Measurements from ENCODE around the gene ADAMTS10. TPM values are rescaled to one million over a fixed set of nuclear protein-coding genes. Genes with fewer than 3 reads are reported as not detected.

Gene ADAMTS10
- total RNA-seq, 1 experiment from 2014 or later: 10.2 TPM

GRCh38 chr19:8614455-8614854 is 3.9 kb upstream of the ADAMTS10 start (continued):
- TF ChIP-seq EZH2phosphoT487 (IDR thresholded peaks at IDR 0.05; ENCODE audit: borderline replicate concordance): no peak

DNA sequence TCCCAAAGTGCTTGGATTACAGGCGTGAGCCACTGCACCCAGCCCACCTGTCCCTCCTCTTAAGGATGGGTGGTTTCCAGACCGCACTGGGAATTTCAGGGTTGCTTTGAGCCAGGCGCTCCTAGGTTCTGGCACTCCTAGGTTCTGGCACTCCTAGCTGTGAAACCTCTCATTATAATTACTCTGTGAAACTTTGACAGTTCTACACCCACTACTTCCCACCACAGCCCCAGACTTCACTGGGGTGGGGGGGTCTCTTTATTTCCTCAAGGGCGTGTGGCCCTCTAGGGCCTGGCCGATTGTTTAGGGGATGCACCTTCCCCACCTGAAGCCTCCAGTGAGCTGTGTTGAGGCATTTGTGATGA is 2.3 kb upstream of the ADAMTS10 start:
- no peak for ATAC-seq
- POLR2A ChIA-PET: no interaction called here
- intact Hi-C loops (cut with micrococcal nuclease): no loop called here
- H2AFZ ChIP-seq (ENCODE audit: low read depth, low read length, poor library complexity, severe bottlenecking): no peak overlapping the region
- H3K27ac ChIP-seq (ENCODE audit: low read depth, low read length): no peak overlapping the region
- H3K4me1 ChIP-seq (ENCODE audit: control insufficient read depth in 1 of 2, insufficient read depth in 2 of 2, low read length in 2 of 2): peaks cover 10 to 41% of the 10 kb centered on the region in 2 experiments
- H3K9me3 ChIP-seq (ENCODE audit: control insufficient read depth in 1 of 2, insufficient read depth in 1 of 2, low read depth in 1 of 2, low read length in 2 of 2): no peaks in the 10 kb centered on the region
- H3K9me2 ChIP-seq (ENCODE audit: insufficient read depth): no peaks in the 10 kb centered on the region
- H3K36me3 ChIP-seq (ENCODE audit: control insufficient read depth in 1 of 2, insufficient read depth in 2 of 2, low read length in 2 of 2): no peaks in the 10 kb centered on the region
- DNase-seq (ENCODE audit: low read depth, low spot score): no peak
- H3K4me2 ChIP-seq (ENCODE audit: low read length): no peak overlapping the region
- H3K4me3 ChIP-seq (replicated peaks in 1 of 2; ENCODE audit: low read depth in 1 of 2, low read length in 2 of 2): no peak overlapping the region
- TF ChIP-seq YY1 (IDR thresholded peaks at IDR 0.05; ENCODE audit: extremely low read depth, insufficient replicate concordance, low read depth, low read length) (no peak), ZFX (IDR thresholded peaks at IDR 0.05) (no peak), FOSL1 (IDR thresholded peaks at IDR 0.05; ENCODE audit: low read depth) (no peak)
- TF ChIP-seq, protein P1, sequence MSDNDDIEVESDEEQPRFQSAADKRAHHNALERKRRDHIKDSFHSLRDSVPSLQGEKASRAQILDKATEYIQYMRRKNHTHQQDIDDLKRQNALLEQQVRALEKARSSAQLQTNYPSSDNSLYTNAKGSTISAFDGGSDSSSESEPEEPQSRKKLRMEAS (IDR thresholded peaks at IDR 0.05): no peak
- TF ChIP-seq, protein P2, sequence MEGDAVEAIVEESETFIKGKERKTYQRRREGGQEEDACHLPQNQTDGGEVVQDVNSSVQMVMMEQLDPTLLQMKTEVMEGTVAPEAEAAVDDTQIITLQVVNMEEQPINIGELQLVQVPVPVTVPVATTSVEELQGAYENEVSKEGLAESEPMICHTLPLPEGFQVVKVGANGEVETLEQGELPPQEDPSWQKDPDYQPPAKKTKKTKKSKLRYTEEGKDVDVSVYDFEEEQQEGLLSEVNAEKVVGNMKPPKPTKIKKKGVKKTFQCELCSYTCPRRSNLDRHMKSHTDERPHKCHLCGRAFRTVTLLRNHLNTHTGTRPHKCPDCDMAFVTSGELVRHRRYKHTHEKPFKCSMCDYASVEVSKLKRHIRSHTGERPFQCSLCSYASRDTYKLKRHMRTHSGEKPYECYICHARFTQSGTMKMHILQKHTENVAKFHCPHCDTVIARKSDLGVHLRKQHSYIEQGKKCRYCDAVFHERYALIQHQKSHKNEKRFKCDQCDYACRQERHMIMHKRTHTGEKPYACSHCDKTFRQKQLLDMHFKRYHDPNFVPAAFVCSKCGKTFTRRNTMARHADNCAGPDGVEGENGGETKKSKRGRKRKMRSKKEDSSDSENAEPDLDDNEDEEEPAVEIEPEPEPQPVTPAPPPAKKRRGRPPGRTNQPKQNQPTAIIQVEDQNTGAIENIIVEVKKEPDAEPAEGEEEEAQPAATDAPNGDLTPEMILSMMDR (IDR thresholded peaks at IDR 0.05 in 2 of 3, conservative IDR thresholded peaks at IDR 0.05 in 1 of 3; ENCODE audit: borderline replicate concordance in 1 of 3, insufficient read depth in 1 of 3, low read depth in 2 of 3, low read length in 2 of 3): no peak
- RAD21 ChIA-PET (ENCODE audit: low non-redundant PET in 1 of 2, low total read pairs in 2 of 2, uncharacterized antibody in 2 of 2, unreplicated experiment in 2 of 2): no interaction called here
- H3K27me3 ChIP-seq (ENCODE audit: insufficient read depth, low read length): no peaks in the 10 kb centered on the region
- H3K9ac ChIP-seq (ENCODE audit: low read length): no peak overlapping the region
- H4K20me1 ChIP-seq (ENCODE audit: insufficient read depth): no peaks in the 10 kb centered on the region
- no TSS peak for BruUV-seq (replicated peaks)
- no peaks in the 10 kb centered on the region for H3K79me2 ChIP-seq (ENCODE audit: insufficient read depth, low read length)
- CTCF ChIA-PET: interaction anchor here (3.2 kb wide), 1 partner anchor 32 kb away, joined by 11 read pairs; no protein-coding TSS in a partner anchor
